HG03108 (cell line): Measurements from ENCODE around the gene JAML.

Source experiments
- ATAC-seq: cut with Tn5 transposase; IDR thresholded peaks from one replicate; pipeline ENCODE4 v1.9.1; 2021; ENCODE audit warnings: moderate library complexity; ENCODE audit not compliant: unreplicated experiment

JAML gene

DNA sequence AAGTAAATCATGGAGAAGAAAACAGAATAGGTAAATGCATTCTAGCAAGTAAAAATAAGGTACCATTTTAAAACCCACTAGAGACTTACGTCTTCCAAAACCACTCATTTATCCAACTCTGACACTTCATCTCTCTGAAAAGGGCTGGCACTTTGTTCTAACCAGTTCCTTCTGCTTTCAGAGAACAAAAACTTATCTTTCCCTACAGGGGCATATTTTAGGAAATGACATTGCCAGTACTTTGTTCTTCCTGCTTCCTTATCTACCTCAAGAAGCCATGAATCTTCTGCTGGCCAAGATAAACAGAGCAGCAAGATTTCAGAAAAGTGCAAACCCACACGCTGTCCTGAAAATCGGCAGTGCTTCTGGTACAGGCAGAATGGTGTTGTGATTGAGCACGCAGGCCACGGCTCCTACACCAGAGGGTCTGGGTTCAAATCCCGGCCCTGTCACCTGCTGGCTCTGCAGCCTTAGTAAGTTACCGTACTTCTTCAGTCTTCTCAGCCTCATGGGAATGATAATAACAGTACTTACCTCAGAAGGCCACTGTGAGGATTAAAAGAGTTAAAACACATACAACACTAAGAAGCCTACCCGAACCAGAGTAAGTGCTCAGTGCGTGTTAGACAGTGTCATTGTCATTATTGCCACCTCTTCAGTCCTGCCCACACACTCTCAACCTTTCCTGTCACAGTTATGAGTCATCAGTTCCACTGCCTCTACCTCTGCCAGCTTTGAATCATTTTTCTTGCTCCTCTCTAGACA lies 16.4 kb upstream of the JAML start:
- ATAC-seq, result peak; percentile 83

DNA sequence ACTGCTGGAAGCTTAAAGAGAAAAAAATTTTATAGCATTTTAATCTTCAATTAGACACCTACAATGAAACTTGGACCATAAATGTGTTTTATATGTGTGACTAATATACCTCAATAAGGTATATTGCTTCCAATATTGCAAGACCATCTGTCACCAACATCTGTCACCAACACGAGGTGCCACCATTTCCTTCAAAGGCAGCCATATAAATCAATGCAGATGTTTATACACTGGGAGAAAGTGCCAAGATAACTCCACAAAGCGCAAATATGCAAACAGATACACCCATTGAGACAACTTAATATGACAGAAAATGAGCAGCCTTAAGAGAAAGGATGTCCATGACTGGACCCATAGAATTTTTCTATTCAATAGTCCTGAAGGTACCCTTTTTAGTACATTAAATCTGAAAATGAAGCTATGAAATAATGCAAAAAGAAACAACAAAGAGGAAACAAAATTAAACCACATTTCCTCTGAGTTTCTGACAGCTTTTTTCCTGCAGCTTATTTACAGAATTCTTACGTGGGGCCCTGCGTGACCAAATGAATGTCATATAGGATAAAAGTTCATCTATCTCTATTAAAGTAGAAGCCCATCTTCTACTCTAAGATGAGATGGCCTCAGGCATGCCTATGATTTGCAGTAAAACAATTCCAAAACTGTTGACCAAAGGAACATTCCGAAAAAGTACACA lies 14.8 kb upstream of the JAML start:
- ATAC-seq, result no peak

- ATAC-seq, result no peak
Observed at GRCh38 chr11:118238929-118239328, 14.1 kb upstream of the JAML start.

DNA sequence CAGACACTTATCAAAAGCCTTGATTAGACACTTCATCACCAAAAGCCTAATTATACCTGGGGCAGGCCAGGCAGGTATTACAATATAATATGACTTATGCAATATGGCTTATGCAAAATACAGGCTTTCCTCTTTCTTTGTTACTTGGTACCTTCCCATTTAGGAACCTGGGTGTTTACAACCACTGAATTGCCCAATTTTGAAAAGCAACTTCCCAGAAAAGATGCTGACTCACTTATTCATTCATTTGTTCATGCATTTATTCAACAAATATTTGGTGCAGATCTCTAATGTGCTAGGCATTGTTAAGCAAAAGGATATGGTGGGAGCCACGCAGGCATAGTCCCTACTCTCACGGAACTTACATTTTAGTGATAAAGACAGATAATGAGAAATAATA lies 13.6 kb upstream of the JAML start:
- ATAC-seq, result no peak

- ATAC-seq, result no peak
Observed at GRCh38 chr11:118236170-118236569, 11.4 kb upstream of the JAML start.

- ATAC-seq, result no peak
Observed at GRCh38 chr11:118234833-118235232, 10.0 kb upstream of the JAML start.

GRCh38 chr11:118233850-118234249 lies 9.0 kb upstream of the JAML start:
- no peak for ATAC-seq

DNA sequence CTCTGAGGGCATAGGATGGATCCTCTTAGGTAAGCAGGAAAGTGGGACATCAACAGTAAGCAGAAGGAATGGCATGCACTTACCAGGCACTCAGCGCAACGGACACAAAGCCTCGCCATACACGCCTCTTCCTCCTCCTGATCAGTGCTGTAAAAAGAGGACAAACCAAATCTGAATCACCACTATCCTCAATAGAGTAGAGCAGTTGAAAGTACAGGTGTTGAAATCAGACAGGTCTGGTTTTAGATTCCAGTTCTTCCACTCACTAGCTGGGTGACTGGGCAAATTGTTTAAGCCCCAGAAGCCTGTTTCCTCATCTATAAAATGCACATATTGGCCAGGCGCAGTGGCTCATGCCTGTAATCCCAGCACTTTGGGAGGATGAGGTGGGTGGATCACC lies 8.6 kb upstream of the JAML start:
- ATAC-seq, result no peak

DNA sequence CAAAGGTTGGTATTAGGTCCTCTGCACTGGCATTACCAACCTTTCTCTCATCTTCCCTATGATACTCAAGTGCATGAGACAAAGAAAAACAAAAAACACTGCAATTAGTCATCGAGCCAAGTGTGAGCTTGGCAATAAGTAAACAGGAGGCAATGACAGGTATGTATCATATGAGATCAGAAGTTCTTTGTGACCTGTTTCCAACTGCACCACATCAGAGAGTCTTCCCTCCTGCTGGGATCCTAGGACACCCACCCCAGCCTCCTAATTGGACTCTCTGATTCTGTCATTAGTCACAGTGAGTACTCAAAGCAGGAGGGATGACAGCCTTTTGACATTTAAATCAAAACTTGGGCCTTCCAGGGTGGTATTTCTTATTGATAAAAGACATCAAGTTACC lies 7.8 kb upstream of the JAML start:
- ATAC-seq, result no peak

DNA sequence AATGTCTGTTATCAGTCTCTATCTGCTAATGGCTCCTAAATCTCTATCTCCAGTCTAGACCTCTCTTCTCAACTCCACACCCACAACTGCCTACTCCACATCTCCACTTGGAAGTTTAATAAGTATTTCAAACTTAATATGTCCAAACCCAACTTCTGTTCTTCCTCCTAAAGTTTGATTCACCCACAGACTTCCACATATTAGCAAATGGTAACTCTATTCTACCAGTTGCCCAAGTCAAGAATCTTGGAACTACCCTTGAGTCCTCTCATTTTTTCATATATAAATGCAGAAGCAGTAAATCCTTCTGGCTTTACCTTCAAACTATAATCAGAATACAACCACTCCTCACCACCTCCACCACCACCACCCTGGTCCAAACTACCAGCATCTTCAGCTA lies 6.7 kb upstream of the JAML start:
- no peak for ATAC-seq

DNA sequence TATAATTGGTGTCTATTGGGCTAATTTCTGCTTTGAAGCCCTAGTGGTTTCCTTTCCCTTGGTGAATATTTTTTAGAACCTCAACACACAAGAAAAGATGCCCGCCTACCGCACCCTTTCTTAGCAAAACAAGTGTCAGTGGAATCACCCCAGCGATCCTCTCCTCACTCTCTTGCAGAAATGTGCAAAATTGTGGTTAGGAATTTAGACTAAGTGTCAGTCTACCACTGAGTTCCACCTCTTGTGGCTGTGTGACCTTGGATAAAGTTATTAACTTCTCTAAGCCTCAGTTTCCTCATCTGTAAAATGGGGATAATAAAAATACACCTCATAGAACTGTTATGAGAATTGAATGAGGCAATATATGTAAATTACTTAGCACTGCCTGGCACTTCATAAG lies 5.3 kb upstream of the JAML start:
- no peak for ATAC-seq

GRCh38 chr11:118229274-118229847 lies 4.5 kb upstream of the JAML start:
- ATAC-seq, result no peak

- ATAC-seq, result peak; percentile 67
Observed at GRCh38 chr11:118227865-118228785, 3.3 kb upstream of the JAML start.

DNA sequence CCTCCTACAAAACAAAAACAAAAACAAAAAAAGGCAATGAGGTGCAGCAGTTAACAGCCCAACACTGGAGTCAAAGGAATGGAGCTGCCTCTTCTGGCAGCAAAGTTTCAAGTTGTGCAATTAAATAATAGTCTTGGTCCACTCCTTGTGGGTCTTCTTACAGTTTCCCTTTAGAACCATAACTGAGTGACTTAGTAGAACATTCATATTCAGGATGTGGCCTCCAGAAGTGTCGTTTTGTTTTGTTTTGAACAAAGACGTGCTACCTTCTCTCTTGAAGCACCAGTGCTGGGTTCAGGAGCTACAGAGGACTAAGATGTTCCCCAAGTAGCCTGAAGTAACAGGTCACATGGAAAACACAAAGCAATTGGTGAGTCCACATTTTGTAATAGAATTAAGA lies 2.0 kb upstream of the JAML start:
- ATAC-seq, result no peak

DNA sequence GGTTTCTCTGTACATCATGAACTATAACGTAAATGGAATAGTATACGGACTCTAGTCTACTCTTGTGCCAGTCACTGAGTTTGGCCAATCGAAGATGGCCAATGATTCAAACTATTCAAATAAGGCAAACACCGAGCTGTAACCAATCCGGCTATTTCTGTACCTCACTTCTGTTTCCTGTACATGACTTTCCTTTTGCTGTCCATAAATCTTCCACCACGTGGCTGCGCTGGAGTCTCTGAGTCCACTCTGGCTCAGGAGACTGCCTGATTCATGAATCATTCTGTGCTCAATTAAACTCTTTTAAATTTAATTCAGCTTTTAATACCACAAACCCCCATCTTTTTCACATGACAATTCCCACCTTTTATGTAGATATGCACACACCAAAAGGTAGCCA lies 1.5 kb upstream of the JAML start:
- ATAC-seq, result no peak

- ATAC-seq, result no peak
Observed at GRCh38 chr11:118223992-118224391, 819 bp downstream of the JAML start.

- ATAC-seq, result no peak
Observed at GRCh38 chr11:118223570-118223969, 1.2 kb downstream of the JAML start.

DNA sequence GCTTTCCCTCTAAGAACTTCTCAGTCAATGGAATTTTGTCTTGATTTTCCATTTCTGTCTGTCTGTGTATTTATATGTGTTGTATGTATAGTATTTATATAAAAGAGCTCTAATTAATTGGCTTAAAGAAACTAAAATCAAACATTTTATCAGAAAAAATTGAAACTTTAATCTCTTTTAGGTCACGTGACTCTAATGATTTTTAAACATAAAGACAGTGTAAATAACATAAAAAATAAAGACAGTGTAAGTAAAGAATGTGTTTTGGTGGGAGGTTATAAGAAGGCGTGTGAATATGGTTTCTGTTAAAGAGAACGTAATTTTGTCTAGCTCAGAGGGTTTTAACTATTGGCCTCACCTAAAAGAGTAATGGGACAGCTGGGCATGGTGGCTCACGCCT lies 2.4 kb downstream of the JAML start:
- no peak for ATAC-seq

DNA sequence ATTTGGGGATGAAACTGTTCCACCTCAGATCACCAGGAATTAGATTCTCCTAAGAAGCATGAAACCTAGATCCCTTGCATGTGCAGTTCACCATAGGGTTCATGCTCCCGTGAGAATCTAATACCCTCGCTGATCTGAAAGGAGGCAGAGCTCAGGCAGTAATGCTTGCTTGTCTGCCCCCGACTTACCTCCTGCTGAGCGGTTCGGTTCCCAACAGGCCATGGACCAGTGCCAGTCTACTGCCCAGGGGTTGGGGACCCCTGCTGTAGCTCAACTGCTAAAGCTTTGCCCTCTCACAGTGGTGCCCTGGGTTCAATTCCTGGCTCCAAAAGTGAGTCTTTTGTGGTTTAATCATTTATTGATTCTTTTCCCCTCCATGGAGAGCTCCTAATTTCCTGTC lies 3.4 kb downstream of the JAML start:
- no peak for ATAC-seq

DNA sequence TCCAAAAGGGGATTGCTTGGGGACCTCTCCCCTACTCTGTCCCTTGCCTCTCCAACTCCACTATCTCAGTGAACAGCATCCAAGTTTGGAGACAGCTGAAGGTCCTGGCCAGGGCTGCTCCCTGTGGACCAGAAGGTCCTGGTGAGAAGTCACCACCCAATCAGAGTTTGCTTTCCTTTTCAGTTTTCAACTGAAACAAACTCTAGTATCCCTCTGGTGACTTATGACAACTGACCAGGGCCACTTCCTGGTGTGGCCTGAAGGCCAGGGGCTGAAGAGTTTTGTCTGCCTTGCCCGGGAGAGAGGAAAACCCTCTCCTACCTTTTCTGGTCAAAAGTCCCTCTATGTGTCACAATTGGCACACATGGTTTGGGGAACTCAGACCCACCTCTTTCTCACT lies 5.1 kb downstream of the JAML start:
- no peak for ATAC-seq

- ATAC-seq, result no peak
Observed at GRCh38 chr11:118219244-118219643, 5.6 kb downstream of the JAML start.
